Measurements from ENCODE around the gene MYBBP1A.

The MYBBP1A gene

DNA sequence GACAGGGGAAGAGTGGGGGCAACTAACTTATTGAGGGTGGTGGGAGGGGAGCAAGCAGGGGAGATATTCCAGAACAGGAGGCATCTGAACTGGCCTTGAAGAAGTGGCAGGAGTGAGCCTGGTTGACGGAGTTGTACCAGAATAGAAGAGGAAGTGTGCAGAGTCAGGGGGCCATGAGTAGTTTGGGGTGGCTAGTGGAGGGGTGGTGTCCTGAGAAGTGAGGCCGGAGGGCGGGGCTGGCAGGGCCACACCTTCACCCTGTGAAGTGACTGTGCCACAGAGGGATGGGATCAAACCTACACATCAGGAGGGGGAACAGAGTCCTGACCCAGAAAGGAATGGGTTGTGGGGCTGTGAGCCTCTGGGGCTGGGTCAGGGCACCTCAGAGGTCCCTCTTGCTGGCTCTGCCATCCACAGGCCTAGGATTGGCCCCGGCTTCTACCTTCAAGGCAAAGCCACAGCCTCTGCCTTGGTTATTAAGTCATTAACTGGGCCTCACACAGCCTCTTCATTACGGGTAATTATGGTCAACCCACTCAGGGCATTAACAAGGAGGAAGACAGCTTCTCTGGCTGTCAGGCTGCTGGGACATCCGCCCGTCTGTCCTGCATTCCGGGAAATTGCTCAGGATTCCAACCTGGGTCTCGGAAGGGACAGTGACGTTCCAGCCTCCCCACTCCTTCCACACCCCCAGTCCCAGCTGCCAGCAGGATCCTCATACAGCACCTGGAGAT, 43.8 kb downstream of the MYBBP1A start:
- Histone ChIP-seq H2AFZ (no peak overlapping the region), H3K27ac (peak overlapping the region; percentile 66), H3K79me2 (no peaks in the 10 kb centered on the region), H3K27me3 (ENCODE audit: control insufficient read depth, insufficient read depth, low read length) (no peaks in the 10 kb centered on the region), H3K36me3 (ENCODE audit: control insufficient read depth, insufficient read depth, low read length) (no peaks in the 10 kb centered on the region), H3K4me2 (ENCODE audit: low read length) (no peak overlapping the region), H3K9ac (no peak overlapping the region), H3K9me3 (ENCODE audit: control insufficient read depth, low read length) (no peaks in the 10 kb centered on the region), H3K4me1 (peaks cover 5% of the 10 kb centered on the region), H3K4me3 (ENCODE audit: low read depth, low read length) (no peak overlapping the region)
- TF ChIP-seq, protein P1, sequence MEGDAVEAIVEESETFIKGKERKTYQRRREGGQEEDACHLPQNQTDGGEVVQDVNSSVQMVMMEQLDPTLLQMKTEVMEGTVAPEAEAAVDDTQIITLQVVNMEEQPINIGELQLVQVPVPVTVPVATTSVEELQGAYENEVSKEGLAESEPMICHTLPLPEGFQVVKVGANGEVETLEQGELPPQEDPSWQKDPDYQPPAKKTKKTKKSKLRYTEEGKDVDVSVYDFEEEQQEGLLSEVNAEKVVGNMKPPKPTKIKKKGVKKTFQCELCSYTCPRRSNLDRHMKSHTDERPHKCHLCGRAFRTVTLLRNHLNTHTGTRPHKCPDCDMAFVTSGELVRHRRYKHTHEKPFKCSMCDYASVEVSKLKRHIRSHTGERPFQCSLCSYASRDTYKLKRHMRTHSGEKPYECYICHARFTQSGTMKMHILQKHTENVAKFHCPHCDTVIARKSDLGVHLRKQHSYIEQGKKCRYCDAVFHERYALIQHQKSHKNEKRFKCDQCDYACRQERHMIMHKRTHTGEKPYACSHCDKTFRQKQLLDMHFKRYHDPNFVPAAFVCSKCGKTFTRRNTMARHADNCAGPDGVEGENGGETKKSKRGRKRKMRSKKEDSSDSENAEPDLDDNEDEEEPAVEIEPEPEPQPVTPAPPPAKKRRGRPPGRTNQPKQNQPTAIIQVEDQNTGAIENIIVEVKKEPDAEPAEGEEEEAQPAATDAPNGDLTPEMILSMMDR (IDR thresholded peaks at IDR 0.05), result no peak

DNA sequence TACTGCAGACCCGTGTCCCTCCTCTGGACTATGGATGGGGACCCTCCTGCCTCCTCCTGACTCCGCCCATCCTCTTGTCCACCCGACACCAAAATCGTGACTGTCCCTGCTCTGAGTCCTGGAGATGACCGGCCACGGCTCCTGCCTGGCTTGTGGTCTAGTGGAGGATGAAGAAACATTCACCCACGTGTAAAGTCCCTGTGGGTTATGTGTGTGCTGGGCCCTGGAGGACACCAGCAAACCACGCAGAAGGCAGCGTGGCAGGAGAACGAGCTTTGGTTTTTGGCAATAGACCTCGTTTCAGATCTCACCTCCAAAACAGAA, 44.6 kb downstream of the MYBBP1A start:
- Histone ChIP-seq H3K27me3 (ENCODE audit: control insufficient read depth, insufficient read depth, low read length) (no peaks in the 10 kb centered on the region), H3K27ac (peak overlapping the region; percentile 66), H3K4me3 (ENCODE audit: low read depth, low read length) (no peak overlapping the region), H3K9me3 (ENCODE audit: control insufficient read depth, low read length) (no peaks in the 10 kb centered on the region), H3K79me2 (no peaks in the 10 kb centered on the region), H3K4me1 (peaks cover 5% of the 10 kb centered on the region), H3K36me3 (ENCODE audit: control insufficient read depth, insufficient read depth, low read length) (no peaks in the 10 kb centered on the region), H3K4me2 (ENCODE audit: low read length) (no peak overlapping the region), H3K9ac (no peak overlapping the region), H2AFZ (no peak overlapping the region)
- TF ChIP-seq, protein P1 (IDR thresholded peaks at IDR 0.05), result no peak

DNA sequence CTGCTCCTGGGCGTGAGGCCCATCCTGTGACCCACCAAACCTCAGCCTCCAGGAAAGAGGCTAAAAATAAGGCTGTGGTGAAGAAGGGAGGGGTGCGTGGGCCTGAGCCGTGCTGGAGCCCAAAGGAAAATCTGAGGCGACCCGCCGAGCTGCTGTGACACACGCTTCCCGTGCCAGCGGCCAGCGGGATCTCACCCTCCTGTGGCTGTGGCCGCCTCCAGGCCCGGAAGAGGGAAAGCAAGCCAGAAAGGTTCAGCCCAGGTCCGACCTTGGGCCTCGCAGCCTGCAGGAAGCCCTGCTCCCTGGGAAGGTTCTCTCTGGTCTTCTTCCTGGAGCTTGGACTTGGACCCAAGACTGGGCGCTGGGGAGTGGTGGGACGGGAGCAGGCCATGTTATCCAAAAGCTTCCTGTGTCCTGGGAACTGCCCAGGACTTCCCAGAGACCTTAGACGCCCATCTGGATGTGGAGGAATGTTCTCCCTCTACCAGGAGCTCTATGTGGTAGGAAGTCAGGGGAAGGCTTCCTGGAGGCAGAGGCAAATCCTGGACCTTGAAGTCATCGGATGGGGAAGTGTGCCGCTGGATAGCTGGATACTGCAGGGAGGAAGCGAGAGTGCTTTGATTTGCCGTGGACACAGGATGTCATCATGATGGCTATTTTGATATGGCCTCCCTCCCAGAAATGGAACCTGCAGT, 45.1 kb downstream of the MYBBP1A start:
- Histone ChIP-seq H3K4me3 (ENCODE audit: low read depth, low read length) (no peak overlapping the region), H3K36me3 (ENCODE audit: control insufficient read depth, insufficient read depth, low read length) (no peaks in the 10 kb centered on the region), H2AFZ (no peak overlapping the region), H3K27ac (peak overlapping the region; percentile 66), H3K4me1 (peaks cover 5% of the 10 kb centered on the region), H3K27me3 (ENCODE audit: control insufficient read depth, insufficient read depth, low read length) (no peaks in the 10 kb centered on the region), H3K79me2 (no peaks in the 10 kb centered on the region), H3K4me2 (ENCODE audit: low read length) (no peak overlapping the region), H3K9me3 (ENCODE audit: control insufficient read depth, low read length) (no peaks in the 10 kb centered on the region), H3K9ac (no peak overlapping the region)
- TF ChIP-seq, protein P1 (IDR thresholded peaks at IDR 0.05), result no peak

DNA sequence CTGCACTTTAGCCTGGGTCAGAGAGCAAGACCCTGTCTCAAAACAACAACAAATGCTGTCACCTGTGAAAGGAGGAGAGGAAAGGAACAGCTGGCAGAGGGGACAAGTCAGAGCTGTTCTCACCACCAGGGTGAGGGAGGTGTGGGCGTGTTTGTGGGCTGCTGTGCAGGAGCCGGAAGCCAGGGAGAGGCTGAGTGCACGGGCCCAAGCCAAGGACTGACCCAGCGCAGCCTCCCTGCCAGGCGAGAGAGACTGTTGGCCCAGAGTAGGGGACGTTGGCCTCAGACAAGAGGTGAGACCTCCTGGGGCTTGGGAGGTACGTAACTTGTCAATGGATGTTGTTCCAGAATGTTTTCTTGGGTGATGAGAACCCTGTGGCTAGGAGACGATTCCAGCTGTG, 45.8 kb downstream of the MYBBP1A start:
- Histone ChIP-seq H3K9ac (no peak overlapping the region), H3K27ac (peak overlapping the region; percentile 66), H3K4me1 (peaks cover 5% of the 10 kb centered on the region)

More for the DNA sequence above, 45.8 kb downstream of the MYBBP1A start:
- Histone ChIP-seq H3K79me2 (no peaks in the 10 kb centered on the region), H3K4me3 (ENCODE audit: low read depth, low read length) (no peak overlapping the region), H3K4me2 (ENCODE audit: low read length) (no peak overlapping the region), H3K27me3 (ENCODE audit: control insufficient read depth, insufficient read depth, low read length) (no peaks in the 10 kb centered on the region), H3K36me3 (ENCODE audit: control insufficient read depth, insufficient read depth, low read length) (no peaks in the 10 kb centered on the region), H2AFZ (no peak overlapping the region), H3K9me3 (ENCODE audit: control insufficient read depth, low read length) (no peaks in the 10 kb centered on the region)
- TF ChIP-seq, protein P1 (IDR thresholded peaks at IDR 0.05), result no peak

All from parathyroid adenoma (tissue), 2 donors.